Vagina (tissue), 2 donors: ENCODE results near the gene MIEF1.

Experiments used
- CTCF ChIP-seq, 3 experiments: fragments of 450-650 bp in 2 of 3; fragments of 200-600 bp in 1 of 3; sonication (generic) in 1 of 3; IDR thresholded peaks; one replicate each; pipeline ENCODE4 v1.5.1; 2017 to 2019; ENCODE audit warnings: antibody characterized with exemption in 3 of 3, mild to moderate bottlenecking in 2 of 3, moderate library complexity in 2 of 3
- POLR2A ChIP-seq, 2 donors: fragments of 450-650 bp; IDR thresholded peaks; one replicate each; pipeline ENCODE4 v1.6.1; 2017; ENCODE audit warnings: antibody characterized with exemption in 2 of 2, mild to moderate bottlenecking in 2 of 2, moderate library complexity in 2 of 2

DNA sequence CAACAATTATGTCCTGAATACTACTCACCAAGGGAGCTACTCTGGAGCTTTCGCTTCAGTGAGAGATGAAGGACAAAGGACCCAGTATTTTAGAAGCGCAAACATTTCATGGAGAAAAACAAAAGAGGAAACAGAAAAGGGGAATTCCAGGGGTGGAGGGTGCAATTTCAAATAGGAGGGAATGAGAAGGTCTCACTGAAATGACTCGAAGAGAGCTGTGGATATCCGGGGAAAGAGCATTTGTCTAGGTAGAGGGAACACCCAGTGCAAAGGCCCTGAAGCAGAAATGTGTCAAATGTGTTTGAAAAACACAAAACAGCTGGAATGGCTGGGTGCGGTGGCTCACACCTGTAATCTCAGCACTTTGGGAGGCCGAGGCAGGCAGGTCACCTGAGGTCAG is 28.0 kb downstream of the MIEF1 start:
- TF ChIP-seq CTCF (IDR thresholded peaks at IDR 0.05) (no peak), POLR2A (IDR thresholded peaks at IDR 0.05) (no peak)
